Inferior parietal cortex (tissue), 1 donor: ENCODE data around the gene SPG21.

Experiments used
- DNase-seq: peaks from one replicate; pipeline ENCODE4 v3.0.0-alpha.2; 2016; ENCODE audit errors: extremely low spot score

The SPG21 gene

GRCh38 chr15:64991536-64992135 is 1.9 kb upstream of the SPG21 start:
- no peak for DNase-seq

GRCh38 chr15:64990168-64990470 is 405 bp upstream of the SPG21 start:
- no peak for DNase-seq

- DNase-seq: peak; percentile 22
These were observed 2.6 kb downstream of the SPG21 start for GRCh38 chr15:64987136-64987535.

GRCh38 chr15:64985366-64986033 is 4.2 kb downstream of the SPG21 start:
- no peak for DNase-seq

- DNase-seq: no peak
These were observed 7.2 kb downstream of the SPG21 start for GRCh38 chr15:64982472-64982871.

GRCh38 chr15:64981812-64982431 is 7.8 kb downstream of the SPG21 start:
- no peak for DNase-seq

- DNase-seq: no peak
These were observed 10.4 kb downstream of the SPG21 start for GRCh38 chr15:64979252-64979710.

- DNase-seq: no peak
These were observed 14.3 kb downstream of the SPG21 start for GRCh38 chr15:64975390-64975789.

GRCh38 chr15:64970698-64971097 is 19.0 kb downstream of the SPG21 start:
- no peak for DNase-seq

GRCh38 chr15:64969401-64969800 is 20.3 kb downstream of the SPG21 start:
- DNase-seq: no peak

- DNase-seq: no peak
These were observed 28.7 kb downstream of the SPG21 start for GRCh38 chr15:64961013-64961412.

- DNase-seq: no peak
These were observed 29.6 kb downstream of the SPG21 start for GRCh38 chr15:64960153-64960552.

GRCh38 chr15:64959128-64959527 is 30.6 kb downstream of the SPG21 start:
- no peak for DNase-seq

GRCh38 chr15:64954395-64954794 is 35.3 kb downstream of the SPG21 start:
- DNase-seq: no peak

GRCh38 chr15:64951777-64952418 is 37.8 kb downstream of the SPG21 start:
- no peak for DNase-seq

- no peak for DNase-seq
These were observed 38.8 kb downstream of the SPG21 start for GRCh38 chr15:64950888-64951287.

GRCh38 chr15:64949383-64950186 is 40.1 kb downstream of the SPG21 start:
- DNase-seq: no peak

- no peak for DNase-seq
These were observed 40.8 kb downstream of the SPG21 start for GRCh38 chr15:64948916-64949315.

GRCh38 chr15:64947211-64947610 is 42.5 kb downstream of the SPG21 start:
- DNase-seq: no peak

- no peak for DNase-seq
These were observed 44.8 kb downstream of the SPG21 start for GRCh38 chr15:64944961-64945360.

GRCh38 chr15:64943512-64944225 is 46.0 kb downstream of the SPG21 start:
- DNase-seq: no peak
